GM19463 (cell line): ENCODE results near the gene HNRNPH3.

Source experiments
- ATAC-seq: cut with Tn5 transposase; IDR thresholded peaks from one replicate; pipeline ENCODE4 v1.9.1; 2021; ENCODE audit warnings: mild to moderate bottlenecking, moderate library complexity; ENCODE audit not compliant: unreplicated experiment

The HNRNPH3 gene

GRCh38 chr10:68371604-68372003 is 39.7 kb downstream of the HNRNPH3 start:
- ATAC-seq: no peak

GRCh38 chr10:68385740-68386139 is 53.9 kb downstream of the HNRNPH3 start:
- no peak for ATAC-seq
